Nephron progenitor cell (in vitro differentiated cells): ENCODE results near the gene PHYHIPL.

Experiments used
- DNase-seq: peaks from one replicate; pipeline ENCODE4 v3.0.0; 2021
- H3K27ac Mint-ChIP-seq: 2 replicates; pipeline ENCODE4 v1.8.0; 2021; ENCODE audit warnings: mild to moderate bottlenecking, moderate library complexity, mixed read lengths
- H3K27me3 Mint-ChIP-seq: 2 replicates; pipeline ENCODE4 v1.8.0; 2021; ENCODE audit warnings: mild to moderate bottlenecking, low read depth, mixed read lengths; ENCODE audit not compliant: poor library complexity
- H3K36me3 Mint-ChIP-seq: 2 replicates; pipeline ENCODE4 v1.8.0; 2021; ENCODE audit warnings: low read depth, mixed read lengths
- H3K4me1 Mint-ChIP-seq: 2 replicates; pipeline ENCODE4 v1.8.0; 2021; ENCODE audit warnings: mixed read lengths
- H3K4me3 Mint-ChIP-seq: 2 replicates; pipeline ENCODE4 v1.8.0; 2021; ENCODE audit warnings: mild to moderate bottlenecking, moderate library complexity, mixed read lengths
- H3K9me3 Mint-ChIP-seq: 2 replicates; pipeline ENCODE4 v1.8.0; 2021; ENCODE audit warnings: mild to moderate bottlenecking, moderate library complexity, mixed read lengths
- TF ChIP-seq, protein P1 (sequence below): fragments of 200-600 bp; sonication (generic); IDR thresholded peaks from 2 replicates; pipeline ENCODE4 v1.5.0; 2021; ENCODE audit warnings: antibody characterized with exemption

Gene PHYHIPL

DNA sequence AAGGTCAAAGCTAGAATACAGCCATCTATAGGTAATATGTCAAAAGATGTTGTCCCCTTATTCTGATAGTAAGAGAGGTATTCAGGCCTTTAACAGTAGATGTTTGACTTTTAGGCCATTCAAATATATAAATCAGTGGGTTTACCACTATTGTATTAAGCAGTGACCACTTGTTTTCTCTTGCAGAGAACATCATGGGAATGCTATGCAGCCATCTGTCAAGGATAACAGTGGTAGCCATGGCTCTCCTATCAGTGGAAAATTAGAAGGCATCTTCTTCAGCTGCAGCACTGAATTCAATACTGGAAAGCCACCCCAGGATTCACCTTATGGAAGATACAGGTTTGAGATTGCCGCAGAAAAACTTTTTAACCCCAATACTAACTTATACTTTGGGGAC lies 68.4 kb downstream of the PHYHIPL start:
- Mint-ChIP-seq H3K4me1 (no peaks in the 10 kb centered on the region), H3K9me3 (no peaks in the 10 kb centered on the region), H3K4me3 (no peak overlapping the region), H3K27ac (no peak overlapping the region), H3K27me3 (peaks cover 3% of the 10 kb centered on the region), H3K36me3 (no peaks in the 10 kb centered on the region)
- TF ChIP-seq, protein P1, sequence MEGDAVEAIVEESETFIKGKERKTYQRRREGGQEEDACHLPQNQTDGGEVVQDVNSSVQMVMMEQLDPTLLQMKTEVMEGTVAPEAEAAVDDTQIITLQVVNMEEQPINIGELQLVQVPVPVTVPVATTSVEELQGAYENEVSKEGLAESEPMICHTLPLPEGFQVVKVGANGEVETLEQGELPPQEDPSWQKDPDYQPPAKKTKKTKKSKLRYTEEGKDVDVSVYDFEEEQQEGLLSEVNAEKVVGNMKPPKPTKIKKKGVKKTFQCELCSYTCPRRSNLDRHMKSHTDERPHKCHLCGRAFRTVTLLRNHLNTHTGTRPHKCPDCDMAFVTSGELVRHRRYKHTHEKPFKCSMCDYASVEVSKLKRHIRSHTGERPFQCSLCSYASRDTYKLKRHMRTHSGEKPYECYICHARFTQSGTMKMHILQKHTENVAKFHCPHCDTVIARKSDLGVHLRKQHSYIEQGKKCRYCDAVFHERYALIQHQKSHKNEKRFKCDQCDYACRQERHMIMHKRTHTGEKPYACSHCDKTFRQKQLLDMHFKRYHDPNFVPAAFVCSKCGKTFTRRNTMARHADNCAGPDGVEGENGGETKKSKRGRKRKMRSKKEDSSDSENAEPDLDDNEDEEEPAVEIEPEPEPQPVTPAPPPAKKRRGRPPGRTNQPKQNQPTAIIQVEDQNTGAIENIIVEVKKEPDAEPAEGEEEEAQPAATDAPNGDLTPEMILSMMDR: no peak
- DNase-seq: no peak

DNA sequence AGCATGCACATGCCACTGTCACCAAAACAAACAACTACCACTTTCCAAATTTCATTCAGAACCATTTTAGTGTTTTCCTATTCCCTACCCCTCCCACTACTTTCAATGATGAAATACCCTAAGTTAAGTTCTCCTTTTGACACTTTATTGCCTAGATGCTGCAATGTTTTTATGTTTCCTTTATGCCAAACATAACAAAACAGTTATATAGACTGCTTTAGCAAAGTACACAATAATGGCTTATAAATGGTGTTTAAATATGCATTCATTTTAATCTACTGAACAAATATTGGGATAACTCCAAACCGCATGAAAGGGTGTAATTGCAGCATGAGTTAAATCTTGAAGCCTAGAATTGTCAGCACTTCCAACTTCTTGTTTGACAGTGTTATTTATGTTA lies 69.2 kb downstream of the PHYHIPL start:
- peaks cover 3% of the 10 kb centered on the region for H3K27me3 Mint-ChIP-seq
- H3K9me3 Mint-ChIP-seq: no peaks in the 10 kb centered on the region

DNA sequence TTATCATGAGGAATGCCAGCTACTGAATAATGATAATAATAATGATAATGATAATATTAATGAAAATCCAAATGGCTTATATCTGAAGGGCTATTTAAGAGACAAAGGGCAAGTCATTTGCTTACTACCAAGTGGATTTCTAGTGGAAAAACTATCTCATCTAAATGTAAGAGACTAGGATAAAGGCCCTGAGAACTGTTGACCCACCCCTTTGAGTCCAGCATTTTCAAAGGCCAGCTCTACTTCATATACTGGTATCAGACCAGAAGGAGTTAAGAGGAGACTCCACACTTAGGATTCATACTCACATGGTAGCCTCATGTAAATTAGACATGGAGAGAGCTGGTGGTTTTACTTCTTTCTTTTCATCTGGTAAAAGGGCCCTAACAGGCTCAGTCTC lies 76.0 kb downstream of the PHYHIPL start:
- TF ChIP-seq, protein P1: no peak
- Mint-ChIP-seq H3K4me1 (no peaks in the 10 kb centered on the region), H3K36me3 (no peaks in the 10 kb centered on the region), H3K9me3 (no peaks in the 10 kb centered on the region), H3K27me3 (no peaks in the 10 kb centered on the region), H3K27ac (no peak overlapping the region), H3K4me3 (no peak overlapping the region)
- DNase-seq: no peak

More for the DNA sequence above, 69.2 kb downstream of the PHYHIPL start:
- no peaks in the 10 kb centered on the region for H3K36me3 Mint-ChIP-seq
- no peak for DNase-seq
- TF ChIP-seq, protein P1: no peak
- H3K4me3 Mint-ChIP-seq: no peak overlapping the region
- no peaks in the 10 kb centered on the region for H3K4me1 Mint-ChIP-seq
- no peak overlapping the region for H3K27ac Mint-ChIP-seq

DNA sequence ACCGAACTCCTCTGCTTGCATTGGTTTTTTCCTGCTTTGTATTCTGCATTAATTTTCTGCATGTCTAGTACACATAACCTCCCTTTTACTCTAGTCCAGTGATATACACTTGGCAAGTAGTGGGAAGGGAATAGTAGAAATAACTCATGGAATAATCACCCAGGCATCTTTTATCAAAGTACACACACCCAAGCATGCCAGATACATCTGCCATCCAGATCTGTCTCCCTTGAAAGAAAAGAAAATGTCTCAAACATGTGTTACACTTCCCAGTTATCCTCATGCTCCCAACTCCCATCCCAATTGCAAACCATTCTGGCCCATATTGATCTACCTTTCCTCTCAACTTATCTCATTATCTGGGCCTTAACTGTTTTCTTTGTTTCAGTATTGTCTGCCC lies 79.0 kb downstream of the PHYHIPL start:
- Mint-ChIP-seq H3K4me1 (no peaks in the 10 kb centered on the region), H3K9me3 (no peaks in the 10 kb centered on the region), H3K27me3 (no peaks in the 10 kb centered on the region), H3K36me3 (no peaks in the 10 kb centered on the region), H3K4me3 (no peak overlapping the region), H3K27ac (no peak overlapping the region)
- TF ChIP-seq, protein P1: no peak
- no peak for DNase-seq

DNA sequence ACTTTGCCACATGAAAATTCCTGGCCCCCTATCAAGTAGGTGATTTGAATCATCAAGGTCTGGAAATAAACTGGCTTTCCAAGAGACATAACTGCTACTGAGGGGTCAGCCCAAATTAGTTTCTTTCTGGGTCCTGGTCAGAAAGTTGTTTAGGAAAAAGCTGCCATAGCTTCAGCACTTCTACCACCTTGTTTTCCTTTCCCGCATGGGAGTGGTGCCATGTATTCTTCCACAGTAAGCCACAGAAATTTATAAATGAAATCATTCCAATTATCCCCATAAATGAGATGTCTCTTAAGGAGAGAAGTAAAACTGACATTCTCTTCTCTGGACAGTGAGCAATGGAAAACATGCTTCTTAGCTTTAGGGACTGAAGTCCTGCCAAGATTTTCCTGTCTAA lies 80.8 kb downstream of the PHYHIPL start:
- Mint-ChIP-seq H3K27me3 (no peaks in the 10 kb centered on the region), H3K4me1 (no peaks in the 10 kb centered on the region), H3K36me3 (no peaks in the 10 kb centered on the region), H3K9me3 (no peaks in the 10 kb centered on the region), H3K4me3 (no peak overlapping the region), H3K27ac (no peak overlapping the region)
- DNase-seq: no peak
- TF ChIP-seq, protein P1: no peak

DNA sequence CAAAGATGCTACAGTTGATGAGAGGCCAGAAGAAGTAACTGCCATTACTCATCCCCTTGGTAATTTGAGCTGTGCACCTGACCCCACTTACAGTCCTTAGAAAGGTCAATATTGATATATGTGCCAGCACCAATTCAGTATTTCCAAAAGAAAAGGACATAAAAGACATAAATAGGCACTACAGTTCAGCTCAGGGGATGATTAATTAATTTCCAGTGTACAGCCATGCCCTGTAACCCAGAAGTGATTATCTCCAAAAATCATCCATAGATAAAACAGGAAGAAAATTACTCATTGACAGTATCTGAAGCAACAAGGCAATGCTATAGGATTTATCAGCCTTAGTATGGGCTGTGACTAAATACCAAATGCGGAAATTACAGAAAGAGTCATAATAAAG lies 82.4 kb downstream of the PHYHIPL start:
- Mint-ChIP-seq H3K4me3 (no peak overlapping the region), H3K4me1 (peaks cover 10% of the 10 kb centered on the region), H3K9me3 (no peaks in the 10 kb centered on the region), H3K36me3 (no peaks in the 10 kb centered on the region), H3K27me3 (no peaks in the 10 kb centered on the region), H3K27ac (no peak overlapping the region)
- DNase-seq: no peak
- TF ChIP-seq, protein P1: no peak
